Stimulated activated CD8-positive, alpha-beta memory T cell treated with anti-CD3 and anti-CD28 coated beads, Interleukin-12 subunit alpha, Interleukin-12 subunit beta, amount 100 ng/mL, for 1 hour (primary cell): Measurements from ENCODE around the gene LMNTD2.
"Not testable (repeated sequence)": the region's sequence is repeated elsewhere in the genome, so short reads cannot be mapped to it uniquely, and the experiment has no call there.

Experiments used
- DNase-seq: peaks from one replicate; pipeline ENCODE4 v3.0.0-alpha.2; 2020; ENCODE audit warnings: low read depth

The LMNTD2 gene

DNA sequence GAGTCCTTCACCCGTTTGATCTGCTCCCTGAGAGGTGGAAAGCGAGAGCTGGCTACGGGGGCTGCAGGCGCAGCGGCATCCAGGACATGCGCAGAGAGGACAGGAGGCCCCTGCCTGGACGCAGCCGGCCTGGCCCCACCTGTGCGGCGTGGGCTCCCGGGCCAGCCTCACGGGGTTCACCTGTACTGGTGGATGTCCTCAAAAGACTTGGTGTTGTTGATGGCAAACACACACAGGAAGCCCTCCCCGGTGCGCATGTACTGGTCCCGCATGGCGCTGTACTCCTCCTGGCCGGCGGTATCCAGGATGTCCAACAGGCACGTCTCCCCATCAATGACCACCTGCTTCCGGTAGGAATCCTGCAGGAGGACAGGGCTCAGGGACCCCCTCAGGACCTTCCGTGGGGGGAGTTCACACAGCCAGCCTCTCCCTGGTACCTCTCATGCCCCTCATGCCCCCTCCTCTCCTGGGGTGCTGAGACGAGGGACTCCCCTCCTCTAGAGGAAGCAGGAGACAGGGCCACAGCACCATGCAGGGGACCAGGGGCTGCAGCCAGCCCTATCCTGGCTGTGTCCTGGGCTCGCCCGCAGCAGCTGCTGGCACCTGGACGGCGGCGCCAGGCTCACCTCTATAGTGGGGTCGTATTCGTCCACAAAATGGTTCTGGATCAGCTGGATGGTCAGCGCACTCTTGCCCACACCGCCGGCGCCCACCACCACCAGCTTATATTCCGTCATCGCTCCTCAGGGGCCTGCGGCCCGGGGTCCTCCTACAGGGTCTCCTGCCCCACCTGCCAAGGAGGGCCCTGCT, 26.7 kb downstream of the LMNTD2 start:
- DNase-seq: no peak

DNA sequence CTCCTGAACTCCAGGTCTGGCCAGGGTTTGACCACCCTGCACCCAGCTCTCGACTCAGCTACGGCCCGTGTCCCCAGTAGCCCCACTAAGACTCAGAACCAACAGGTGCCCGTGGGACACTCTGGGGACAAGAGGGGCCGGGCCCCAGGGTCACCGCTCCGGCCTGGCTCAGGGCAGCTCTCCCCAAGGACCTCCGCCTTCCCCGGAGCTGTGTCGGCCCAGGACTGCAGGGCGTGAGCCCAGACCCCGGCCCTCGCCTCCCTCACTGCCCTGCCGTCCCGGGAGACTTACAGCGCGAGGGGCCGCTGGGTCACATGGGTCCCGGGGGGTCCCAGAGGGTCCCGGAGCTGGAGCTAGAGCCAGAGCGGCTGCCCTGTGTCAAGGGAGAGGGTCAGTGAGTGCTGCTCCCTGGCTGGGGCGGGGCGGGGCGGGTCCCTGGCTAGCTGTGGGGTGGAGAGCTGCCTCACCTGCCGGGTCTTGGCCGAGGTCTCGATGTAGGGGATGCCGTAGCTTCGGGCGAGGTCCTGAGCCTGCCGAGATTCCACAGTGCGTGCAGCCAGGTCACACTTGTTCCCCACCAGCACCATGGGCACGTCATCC, 27.5 kb downstream of the LMNTD2 start:
- DNase-seq: no peak

DNA sequence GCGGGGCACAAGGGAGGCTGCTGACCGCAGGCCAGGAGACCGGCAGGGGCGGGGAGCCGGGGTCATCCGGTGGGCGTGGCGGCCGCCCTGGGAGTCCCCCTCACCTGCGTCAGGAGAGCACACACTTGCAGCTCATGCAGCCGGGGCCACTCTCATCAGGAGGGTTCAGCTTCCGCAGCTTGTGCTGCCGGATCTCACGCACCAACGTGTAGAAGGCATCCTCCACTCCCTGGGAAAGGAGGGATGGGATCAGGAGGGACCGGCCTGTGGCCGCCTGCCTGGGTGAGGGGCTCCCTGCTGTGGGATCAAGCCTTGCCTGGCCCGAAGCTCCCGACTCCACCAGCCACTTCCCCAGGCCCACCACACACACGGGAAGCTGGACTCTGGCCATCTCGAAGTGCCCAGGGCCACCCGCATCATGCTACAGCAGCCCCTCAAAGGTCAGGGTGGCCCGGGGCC, 28.0 kb downstream of the LMNTD2 start:
- no peak for DNase-seq

DNA sequence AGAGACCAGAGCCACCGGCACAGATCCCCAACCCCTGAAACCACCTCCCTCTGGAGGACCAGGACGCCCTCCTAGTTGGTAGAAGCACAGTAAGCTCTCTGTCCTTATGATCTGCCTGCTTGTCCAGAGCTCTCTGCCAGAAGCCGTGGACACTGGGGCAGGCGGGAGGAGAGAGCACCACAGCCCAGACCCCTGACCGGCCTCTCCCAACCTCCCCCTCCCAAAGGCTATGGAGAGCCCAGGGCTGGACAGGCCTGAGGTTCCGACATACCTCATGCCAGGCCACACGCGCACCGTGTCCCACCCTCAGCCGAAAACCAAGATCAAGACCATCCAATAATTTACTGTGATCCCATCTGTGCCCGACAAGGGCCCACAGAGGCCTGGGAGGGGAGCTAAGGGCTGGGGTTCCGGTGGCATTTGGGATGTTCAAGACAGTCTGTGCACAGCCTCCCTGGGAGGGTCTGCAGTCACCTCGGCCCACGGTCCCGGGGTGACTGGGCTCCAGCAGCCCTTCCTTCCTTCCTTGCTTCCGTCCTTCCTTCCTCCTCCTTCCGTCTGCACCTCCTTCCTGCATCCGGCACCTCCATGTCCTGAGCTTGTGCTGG, 28.5 kb downstream of the LMNTD2 start:
- DNase-seq: no peak

DNA sequence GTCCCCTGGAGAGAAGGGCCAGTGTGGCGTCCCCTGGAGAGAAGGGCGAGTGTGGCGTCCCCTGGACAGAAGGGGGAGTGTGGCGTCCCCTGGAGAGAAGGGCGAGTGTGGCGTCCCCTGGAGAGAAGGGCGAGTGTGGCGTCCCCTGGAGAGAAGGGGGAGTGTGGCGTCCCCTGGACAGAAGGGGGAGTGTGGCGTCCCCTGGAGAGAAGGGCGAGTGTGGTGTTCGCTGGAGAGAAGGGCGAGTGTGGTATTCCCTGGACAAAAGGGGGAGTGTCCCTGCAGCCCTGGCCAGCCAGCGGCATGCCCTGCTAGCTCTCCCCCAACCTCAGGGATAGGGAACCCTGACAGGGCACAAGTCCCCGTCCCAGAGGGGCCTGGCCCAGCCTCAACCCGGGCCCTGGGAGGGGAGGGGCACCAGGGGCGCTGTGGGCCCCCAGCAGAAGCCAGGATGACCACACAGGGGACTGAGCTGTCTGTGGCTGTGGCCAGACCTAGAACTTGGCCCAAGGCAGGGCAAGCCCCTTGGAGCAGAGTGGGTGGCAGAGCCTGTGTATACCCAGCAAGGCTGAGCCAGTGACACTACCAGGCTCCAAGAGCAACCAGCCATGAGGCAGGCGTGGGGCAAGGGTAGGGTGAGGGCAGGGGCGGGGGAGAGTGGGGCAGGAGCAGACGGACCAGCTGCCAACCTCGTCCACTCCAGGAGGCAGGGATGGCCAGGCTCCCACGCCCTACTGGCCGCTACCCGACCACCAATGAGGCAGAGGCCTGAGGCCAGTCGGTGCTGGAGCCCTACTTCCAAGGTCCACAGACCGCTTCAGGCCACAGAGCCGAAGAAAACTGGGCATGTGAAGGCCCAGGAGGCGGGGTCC, 29.3 kb downstream of the LMNTD2 start:
- no peak for DNase-seq

DNA sequence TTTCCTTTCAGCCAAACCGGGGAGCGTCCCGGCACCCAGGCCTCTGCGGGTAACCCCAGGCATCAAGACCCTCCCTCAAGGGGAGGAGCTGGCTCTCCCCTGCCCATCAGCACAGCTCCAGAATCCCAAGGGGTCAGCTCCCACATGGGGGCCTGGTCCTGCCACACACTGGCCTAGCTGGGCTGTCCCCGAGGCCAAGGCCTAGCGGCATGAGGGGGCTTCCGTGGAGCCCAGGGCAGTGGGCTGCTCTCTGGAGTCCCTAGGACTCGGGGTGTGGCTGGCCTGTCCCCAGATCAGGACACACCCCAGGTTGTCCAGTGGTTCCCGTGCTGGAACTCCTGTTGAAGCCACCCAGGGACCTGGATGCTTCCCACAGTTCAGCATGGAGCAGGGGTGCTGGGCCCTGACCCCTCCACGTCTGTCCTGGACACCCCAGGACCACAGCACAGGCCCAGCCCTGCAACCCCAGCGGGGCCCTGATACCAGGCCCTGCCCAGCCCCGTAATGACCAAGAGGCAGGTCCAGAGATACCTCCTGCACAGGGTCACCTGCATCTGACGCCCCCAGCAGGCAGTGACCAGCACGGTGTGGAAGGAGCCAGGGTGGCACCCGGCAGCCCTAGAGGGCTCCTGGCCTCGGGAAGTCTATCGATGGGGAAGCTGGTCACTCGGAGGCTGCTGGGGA, 30.7 kb downstream of the LMNTD2 start:
- no peak for DNase-seq

DNA sequence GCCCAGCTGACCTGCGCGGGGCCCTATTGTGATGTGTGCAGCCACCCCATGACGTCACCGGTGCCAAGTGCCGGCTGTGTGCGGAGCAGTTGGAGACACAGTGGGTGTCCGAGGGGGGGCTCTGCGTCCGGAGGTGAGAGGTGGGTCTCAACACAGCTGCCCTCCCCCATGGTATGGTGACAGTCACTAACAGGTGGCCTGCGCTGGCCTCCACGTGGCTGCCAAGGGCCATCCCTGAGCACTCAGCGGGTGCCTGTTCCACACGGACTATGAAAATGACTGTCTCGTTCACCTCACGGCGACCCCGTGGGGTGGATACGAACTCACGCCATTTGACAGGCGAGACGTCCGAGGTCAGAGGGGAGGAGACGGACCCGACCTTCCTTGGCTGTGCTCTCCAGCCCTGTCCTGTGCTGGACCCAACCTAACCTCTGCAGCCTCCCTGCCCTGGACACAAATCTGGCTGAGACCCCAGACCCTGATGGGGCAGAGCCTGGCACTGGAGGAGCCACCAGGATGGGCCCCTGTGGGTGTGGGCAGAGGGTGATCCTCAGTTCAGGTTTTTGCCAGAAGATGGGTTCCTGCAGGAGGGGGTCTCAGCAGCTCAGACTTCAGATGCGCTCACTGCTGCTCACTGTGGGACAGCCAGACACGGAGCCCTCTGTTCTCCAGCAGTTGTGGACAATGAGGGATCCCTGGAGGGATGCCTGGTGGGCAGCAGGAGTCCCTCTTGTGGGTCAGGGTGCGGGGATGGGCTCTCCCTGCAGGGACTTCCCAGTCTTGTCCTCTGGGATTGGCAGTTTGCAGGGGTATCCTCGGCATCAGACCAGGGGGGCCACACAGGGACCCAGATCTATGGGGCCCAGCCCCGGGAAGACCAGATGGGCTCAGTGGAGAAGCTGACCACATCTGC, 31.5 kb downstream of the LMNTD2 start:
- no peak for DNase-seq

DNA sequence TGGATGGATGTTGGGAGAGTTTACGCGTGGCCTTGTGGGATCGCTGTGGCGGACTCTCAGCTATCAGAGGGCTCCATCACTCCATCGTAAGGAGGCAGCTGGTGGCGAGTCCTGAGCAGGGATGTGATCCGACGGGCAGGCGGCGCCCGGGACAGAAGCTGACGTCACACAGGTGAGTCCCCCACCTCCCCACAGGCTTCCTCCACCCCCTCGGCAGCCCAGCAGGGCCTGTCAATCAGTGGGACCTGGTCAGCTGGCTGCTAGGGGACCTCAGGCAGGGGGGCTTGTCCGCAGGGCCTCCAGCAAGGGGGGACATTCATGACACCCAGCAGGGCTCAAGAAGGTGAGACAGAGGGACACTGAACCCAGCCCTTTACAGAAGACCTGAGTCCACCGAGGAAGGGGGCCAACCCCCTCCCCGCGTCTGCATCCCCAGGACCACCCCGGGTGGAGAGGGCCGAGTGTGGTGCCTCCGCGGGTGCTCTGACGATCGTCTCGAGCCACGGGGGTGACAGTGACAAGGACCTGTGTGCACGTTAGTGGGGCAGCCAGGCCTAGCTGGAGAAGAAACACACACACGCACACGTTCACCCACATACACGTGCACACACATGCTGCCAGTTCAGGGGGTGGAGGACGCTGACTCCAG, 32.2 kb downstream of the LMNTD2 start:
- no peak for DNase-seq

DNA sequence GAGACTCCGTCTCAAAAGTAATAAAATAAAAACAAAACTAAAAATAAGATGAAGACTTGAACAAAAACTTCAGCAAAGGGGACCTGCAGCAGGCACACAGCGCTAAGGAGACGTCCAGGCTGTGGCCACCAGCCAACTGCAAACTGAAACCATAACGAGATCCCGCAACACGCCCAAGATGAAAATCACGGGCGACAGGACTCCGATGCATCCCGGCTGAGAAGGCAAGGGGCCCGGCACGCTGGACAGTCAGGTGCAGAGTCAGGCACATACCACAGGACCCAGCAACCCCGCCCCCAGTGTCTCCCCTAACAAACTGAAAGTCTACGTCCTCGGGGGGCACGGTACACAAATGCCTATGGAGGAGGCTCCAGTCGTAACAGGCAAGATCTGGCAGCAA, 34.3 kb downstream of the LMNTD2 start:
- DNase-seq: no peak

DNA sequence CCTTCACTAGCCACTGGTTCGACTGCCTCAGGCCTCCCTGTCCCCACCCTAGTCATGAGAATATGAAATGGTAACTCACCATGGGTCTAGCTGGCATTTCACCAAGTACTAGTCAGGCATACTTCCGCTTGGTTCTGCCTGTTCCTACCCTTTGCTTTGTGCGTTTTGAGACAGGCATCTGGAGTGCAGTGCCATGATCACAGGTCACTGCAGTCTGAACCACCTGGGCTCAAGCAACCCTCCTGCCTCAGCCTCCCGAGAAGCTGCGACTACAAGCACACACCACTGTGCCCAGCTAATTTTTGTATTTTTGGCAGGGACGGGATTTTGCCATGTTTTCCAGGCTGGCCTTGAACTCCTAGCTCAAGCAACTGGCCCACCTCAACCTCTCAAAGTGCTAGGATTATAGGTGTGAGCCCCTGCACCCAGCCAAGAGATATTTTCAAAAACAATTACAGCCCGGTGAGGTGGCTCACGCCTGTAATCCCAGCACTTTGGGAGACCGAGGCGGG, 39.3 kb downstream of the LMNTD2 start:
- DNase-seq: no peak

DNA sequence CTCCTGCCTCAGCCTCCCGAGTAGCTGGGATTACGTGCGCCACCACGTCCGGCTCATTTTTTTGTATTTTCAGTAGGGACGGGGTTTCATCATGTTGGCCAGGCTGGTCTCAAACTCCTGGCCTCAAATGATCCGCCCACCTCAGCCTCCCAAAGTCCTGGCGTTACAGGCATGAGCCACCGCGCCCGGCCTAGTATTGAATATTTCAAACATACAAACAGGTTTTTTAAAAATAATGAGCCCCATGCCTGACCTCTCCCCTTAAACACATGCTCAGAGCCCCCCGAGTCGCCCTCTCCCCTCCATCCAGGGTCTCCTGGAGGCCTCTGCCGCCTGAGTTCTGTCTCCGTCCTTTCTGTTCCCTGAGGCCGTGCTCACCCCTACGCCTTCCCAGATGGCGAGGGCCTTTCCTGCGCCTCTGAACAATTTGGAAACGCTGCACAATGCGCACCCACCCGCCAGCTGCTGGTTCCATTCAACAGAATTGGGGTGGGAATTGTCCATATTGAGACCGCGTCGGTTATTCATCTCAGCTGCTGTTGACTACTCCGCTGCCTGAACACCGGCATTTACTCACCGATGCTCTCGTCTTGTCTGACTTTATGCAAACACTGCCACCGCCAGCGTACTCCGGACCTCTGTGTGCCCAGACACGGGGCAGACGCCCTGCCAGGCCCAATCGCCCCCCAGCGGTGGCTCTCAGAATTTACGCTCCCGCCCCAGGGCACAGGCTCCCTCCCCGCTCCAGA, 39.9 kb downstream of the LMNTD2 start:
- DNase-seq: no peak

DNA sequence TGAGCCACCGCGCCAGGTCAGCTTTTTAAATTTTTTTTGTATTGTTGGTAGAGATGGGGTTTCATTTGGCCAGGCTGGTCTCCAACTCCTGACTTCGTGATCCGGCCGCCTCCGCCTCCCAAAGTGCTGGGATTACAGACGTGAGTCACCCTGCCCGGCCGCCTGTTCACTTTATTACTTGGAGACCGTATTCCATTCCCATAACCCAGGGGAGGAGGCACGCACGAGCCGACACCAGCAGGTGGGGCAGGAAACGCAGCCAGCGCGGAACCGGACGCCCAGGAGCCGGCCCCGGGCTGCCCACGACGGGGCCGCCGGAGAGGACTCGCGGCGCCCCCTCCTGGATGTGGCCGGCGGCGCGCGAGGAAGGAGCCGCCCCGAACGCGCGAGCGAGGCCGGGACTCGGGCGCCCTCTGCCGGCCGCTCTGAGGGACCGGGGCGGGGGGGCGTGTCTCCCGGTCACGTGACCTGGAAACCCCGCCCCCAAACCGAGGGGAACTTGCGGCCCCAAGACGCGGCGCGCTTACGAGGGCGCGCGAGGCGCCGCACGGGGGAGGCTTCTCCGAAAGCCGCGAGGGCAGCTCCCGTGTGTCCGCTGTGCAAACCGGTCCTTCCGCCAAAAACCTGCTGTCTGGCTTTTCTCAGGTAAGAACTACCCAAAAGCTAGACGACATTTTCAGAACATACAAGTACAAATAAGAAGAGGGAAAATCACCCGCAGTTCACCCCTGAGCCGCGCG, 41.9 kb downstream of the LMNTD2 start:
- peak; percentile 75 for DNase-seq

DNA sequence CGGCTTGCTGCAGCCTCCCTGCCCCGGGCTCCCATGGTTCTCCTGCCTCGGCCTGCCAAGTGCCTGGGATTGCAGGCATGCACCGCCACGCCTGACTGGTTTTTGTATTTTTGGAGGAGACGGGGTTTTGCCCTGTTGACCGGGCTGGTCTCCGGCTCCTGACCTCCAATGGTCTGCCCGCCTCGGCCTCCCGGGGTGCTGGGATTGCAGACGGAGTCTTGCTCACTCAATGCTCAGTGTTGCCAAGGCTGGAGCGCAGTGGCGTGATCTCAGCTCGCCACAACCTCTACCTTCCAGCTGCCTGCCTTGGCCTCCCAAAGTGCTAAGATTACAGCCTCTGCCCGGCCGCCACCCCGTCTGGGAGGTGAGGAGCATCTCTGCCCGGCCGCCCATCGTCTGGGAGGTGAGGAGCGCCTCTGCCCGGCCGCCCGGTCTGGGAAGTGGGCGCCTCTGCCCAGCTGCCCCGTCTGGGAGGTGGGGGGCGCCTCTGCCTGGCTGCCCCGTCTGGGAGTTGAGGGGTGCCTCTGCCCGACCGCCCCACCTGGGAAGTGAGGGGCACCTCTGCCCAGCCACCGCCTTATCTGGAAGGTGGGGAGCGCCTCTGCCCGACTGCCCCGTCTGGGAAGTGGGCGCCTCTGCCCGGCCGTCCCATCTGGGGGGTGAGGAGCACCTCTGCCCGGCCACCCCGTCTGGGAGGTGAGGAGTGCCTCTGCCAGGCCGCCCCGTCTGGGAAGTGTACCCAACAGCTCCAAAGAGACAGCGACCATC, 43.4 kb downstream of the LMNTD2 start:
- not testable (repeated sequence) for DNase-seq

DNA sequence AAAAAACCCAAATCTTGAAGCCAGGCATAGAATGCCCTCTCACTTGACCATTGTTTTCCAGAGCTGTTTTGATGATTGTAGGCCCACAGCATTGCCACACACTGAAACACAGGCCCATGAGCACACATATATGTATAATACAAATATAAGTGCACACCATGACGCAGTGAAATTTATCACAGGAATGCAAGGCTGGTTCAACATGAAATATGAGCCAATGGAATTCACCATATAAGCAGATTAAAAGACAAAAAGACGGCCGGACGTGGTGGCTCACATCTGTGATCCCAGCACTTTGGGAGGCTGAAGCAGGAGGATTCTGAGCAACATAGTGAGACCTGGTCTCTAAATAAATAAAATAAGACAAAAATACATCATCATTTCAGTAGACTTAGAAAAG, 44.1 kb downstream of the LMNTD2 start:
- no peak for DNase-seq

DNA sequence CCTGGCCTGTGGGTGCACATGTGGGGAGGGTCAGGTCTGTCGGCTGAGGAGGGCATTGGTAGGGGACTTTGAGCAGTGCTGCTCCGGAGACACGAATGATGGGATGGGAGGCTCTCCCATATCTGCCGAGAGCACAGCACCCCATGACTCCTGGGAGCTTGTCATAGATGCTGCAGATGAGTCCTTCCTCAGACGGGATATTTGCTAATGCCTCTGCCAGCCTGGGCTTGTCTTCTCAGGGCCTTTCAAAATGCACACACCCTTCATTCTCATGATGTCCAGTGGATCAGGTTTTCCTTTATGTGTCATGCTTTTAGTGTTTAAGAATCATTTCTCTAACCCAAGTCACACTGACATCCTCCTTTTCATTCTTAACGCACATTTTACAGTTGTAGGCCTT, 45.4 kb downstream of the LMNTD2 start:
- no peak for DNase-seq

DNA sequence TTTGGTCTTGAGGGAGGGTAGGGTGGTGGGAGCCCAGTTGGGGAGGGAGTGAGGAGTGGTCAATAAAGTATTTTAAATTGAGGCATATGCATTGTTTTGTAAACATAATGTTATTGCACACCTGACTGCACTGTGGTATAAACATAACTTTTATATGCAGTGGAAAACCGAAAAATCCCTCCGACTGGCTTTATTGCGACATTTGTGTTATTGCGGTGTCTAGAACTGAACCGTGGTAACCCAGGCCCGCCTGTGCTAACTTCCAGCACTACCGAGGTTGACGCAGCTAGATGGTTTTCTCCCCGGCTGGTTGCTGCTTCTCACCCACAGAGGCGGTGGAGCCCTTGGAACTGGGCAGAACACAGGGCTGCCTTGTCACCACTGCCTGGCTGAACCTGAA, 45.9 kb downstream of the LMNTD2 start:
- no peak for DNase-seq

DNA sequence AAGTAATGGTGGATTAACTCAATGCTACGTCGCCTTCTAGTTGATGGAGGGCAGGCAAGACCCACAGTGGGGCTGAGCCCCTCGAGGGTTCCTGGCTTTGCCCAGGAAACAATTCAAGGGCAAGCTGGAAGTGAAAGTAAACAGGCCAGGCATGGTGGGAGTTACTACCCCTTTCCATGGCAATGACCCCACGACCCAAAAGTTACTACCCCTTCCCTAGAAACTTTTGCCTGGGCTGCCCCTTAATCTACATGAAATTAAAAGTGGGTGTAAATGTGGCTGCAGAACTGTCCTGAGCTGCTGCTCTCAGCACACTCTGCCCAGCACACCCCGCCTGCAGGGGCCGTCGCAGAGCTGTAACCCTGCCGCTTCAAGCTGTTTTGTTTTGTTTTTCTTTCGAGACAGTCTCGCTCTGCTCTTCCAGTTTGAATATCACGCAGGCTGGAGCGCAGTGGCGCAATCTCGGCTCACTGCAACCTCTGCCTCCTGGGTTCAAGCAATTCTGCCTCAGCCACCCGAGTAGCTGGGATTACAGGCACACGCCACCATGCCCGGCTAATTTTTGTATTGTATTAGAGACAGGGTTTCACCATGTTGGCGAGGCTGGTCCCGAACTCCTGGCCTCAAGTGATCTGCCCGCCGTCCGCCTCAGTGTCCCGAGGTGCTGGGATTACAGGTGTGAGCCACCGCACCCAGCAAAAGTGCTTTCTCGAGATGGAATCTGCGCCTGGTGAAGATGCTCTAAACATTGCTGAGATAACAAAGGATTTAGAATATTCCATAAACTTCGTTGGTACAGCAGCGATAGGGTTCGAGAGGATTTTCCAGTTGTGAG, 47.6 kb downstream of the LMNTD2 start:
- no peak for DNase-seq
